ENCODE results near the gene ADAMTS2. TPM values are rescaled to one million over a fixed set of nuclear protein-coding genes. Genes with fewer than 3 reads are reported as not detected.

The ADAMTS2 gene
- total and polyA plus RNA-seq, 5 donors from 2014 or later, result 0.03 TPM; not detected in 4

GRCh38 chr5:179176571-179177230 is 168.6 kb downstream of the ADAMTS2 start:
- H3K36me3 Mint-ChIP-seq, result no peaks in the 10 kb centered on the region
- H3K4me3 Mint-ChIP-seq, result no peak overlapping the region

GRCh38 chr5:179176166-179176565 is 169.1 kb downstream of the ADAMTS2 start:
- ATAC-seq (ENCODE audit: low read depth in 2 of 2) (no peak), DNase-seq (no peak)
- Mint-ChIP-seq H3K36me3 (no peaks in the 10 kb centered on the region), H3K4me1 (no peaks in the 10 kb centered on the region), H3K4me3 (no peak overlapping the region), H3K27ac (no peak overlapping the region), H3K9me3 (peaks cover 0 to 4% (median 0%) of the 10 kb centered on the region in 7 donors), H3K27me3 (peaks cover 5% of the 10 kb centered on the region)
- Histone ChIP-seq H3K4me1 (ENCODE audit: control insufficient read depth, insufficient read depth, low read length, poor library complexity, severe bottlenecking) (no peaks in the 10 kb centered on the region), H3K27ac (ENCODE audit: insufficient read depth, low read length, poor library complexity, severe bottlenecking) (no peak overlapping the region), H3K36me3 (ENCODE audit: control insufficient read depth, insufficient read depth, low read length) (no peaks in the 10 kb centered on the region), H3K9me3 (ENCODE audit: control insufficient read depth in 2 of 2, low read length in 2 of 2) (no peaks in the 10 kb centered on the region), H3K27me3 (ENCODE audit: control insufficient read depth, insufficient read depth, low read length) (no peaks in the 10 kb centered on the region), H3K4me3 (ENCODE audit: low read depth, low read length) (no peak overlapping the region)

More at GRCh38 chr5:179176571-179177230, 168.6 kb downstream of the ADAMTS2 start:
- peaks cover 0 to 4% (median 0%) of the 10 kb centered on the region in 7 donors for H3K9me3 Mint-ChIP-seq
- H3K27ac Mint-ChIP-seq, result no peak overlapping the region
- H3K9me3 ChIP-seq (ENCODE audit: control insufficient read depth in 2 of 2, low read length in 2 of 2), result no peaks in the 10 kb centered on the region
- no peaks in the 10 kb centered on the region for H3K36me3 ChIP-seq (ENCODE audit: control insufficient read depth, insufficient read depth, low read length)
- H3K27me3 Mint-ChIP-seq, result peaks cover 5% of the 10 kb centered on the region
- H3K27ac ChIP-seq (ENCODE audit: insufficient read depth, low read length, poor library complexity, severe bottlenecking), result no peak overlapping the region
- no peak for DNase-seq
- no peaks in the 10 kb centered on the region for H3K4me1 ChIP-seq (ENCODE audit: control insufficient read depth, insufficient read depth, low read length, poor library complexity, severe bottlenecking)
- H3K27me3 ChIP-seq (ENCODE audit: control insufficient read depth, insufficient read depth, low read length), result no peaks in the 10 kb centered on the region
- H3K4me1 Mint-ChIP-seq, result no peaks in the 10 kb centered on the region
- no peak overlapping the region for H3K4me3 ChIP-seq (ENCODE audit: low read depth, low read length)
- no peak for ATAC-seq (ENCODE audit: low read depth in 2 of 2)

- Mint-ChIP-seq H3K36me3 (no peaks in the 10 kb centered on the region), H3K4me3 (no peak overlapping the region), H3K27me3 (peaks cover 5% of the 10 kb centered on the region), H3K27ac (no peak overlapping the region), H3K9me3 (peaks cover 0 to 5% (median 0%) of the 10 kb centered on the region in 7 donors), H3K4me1 (peaks cover 0 to 3% (median 0%) of the 10 kb centered on the region in 4 donors)
- no peak overlapping the region for H3K4me3 ChIP-seq (ENCODE audit: low read depth, low read length)
- no peak overlapping the region for H3K27ac ChIP-seq (ENCODE audit: insufficient read depth, low read length, poor library complexity, severe bottlenecking)
- no peaks in the 10 kb centered on the region for H3K27me3 ChIP-seq (ENCODE audit: control insufficient read depth, insufficient read depth, low read length)
- DNase-seq (no peak), ATAC-seq (ENCODE audit: low read depth in 2 of 2) (no peak)
- no peaks in the 10 kb centered on the region for H3K36me3 ChIP-seq (ENCODE audit: control insufficient read depth, insufficient read depth, low read length)
- peaks cover 0 to 6% of the 10 kb centered on the region in 2 experiments for H3K9me3 ChIP-seq (ENCODE audit: control insufficient read depth in 2 of 2, low read length in 2 of 2)
- peaks cover 6% of the 10 kb centered on the region for H3K4me1 ChIP-seq (ENCODE audit: control insufficient read depth, insufficient read depth, low read length, poor library complexity, severe bottlenecking)
Observed at GRCh38 chr5:179171816-179172745, 173.2 kb downstream of the ADAMTS2 start.

- no peak overlapping the region for H3K4me3 Mint-ChIP-seq
- peaks cover 9% of the 10 kb centered on the region for H3K4me1 ChIP-seq (ENCODE audit: control insufficient read depth, insufficient read depth, low read length, poor library complexity, severe bottlenecking)
- H3K4me1 Mint-ChIP-seq, result peaks cover 0 to 3% (median 0%) of the 10 kb centered on the region in 4 donors
- no peaks in the 10 kb centered on the region for H3K36me3 Mint-ChIP-seq
- H3K27me3 ChIP-seq (ENCODE audit: control insufficient read depth, insufficient read depth, low read length), result no peaks in the 10 kb centered on the region
- H3K9me3 ChIP-seq (ENCODE audit: control insufficient read depth in 2 of 2, low read length in 2 of 2), result peaks cover 0 to 6% of the 10 kb centered on the region in 2 experiments
- H3K27ac ChIP-seq (ENCODE audit: insufficient read depth, low read length, poor library complexity, severe bottlenecking), result no peak overlapping the region
- H3K27ac Mint-ChIP-seq, result peak overlapping the region in 1 of 3 donors; percentile 76
- ATAC-seq (ENCODE audit: low read depth in 2 of 2), result no peak
- peaks cover 0 to 5% (median 0%) of the 10 kb centered on the region in 7 donors for H3K9me3 Mint-ChIP-seq
- no peak overlapping the region for H3K4me3 ChIP-seq (ENCODE audit: low read depth, low read length)
- no peak for DNase-seq
- H3K27me3 Mint-ChIP-seq, result peaks cover 1% of the 10 kb centered on the region
- no peaks in the 10 kb centered on the region for H3K36me3 ChIP-seq (ENCODE audit: control insufficient read depth, insufficient read depth, low read length)
Observed at GRCh38 chr5:179171251-179171815, 173.9 kb downstream of the ADAMTS2 start.

- H3K36me3 ChIP-seq (ENCODE audit: control insufficient read depth, insufficient read depth, low read length), result no peaks in the 10 kb centered on the region
- Mint-ChIP-seq H3K36me3 (no peaks in the 10 kb centered on the region), H3K4me3 (no peak overlapping the region), H3K9me3 (peaks cover 0 to 5% (median 0%) of the 10 kb centered on the region in 7 donors), H3K27ac (no peak overlapping the region), H3K4me1 (peaks cover 0 to 3% (median 0%) of the 10 kb centered on the region in 4 donors), H3K27me3 (no peaks in the 10 kb centered on the region)
- DNase-seq, result no peak
- no peak overlapping the region for H3K27ac ChIP-seq (ENCODE audit: insufficient read depth, low read length, poor library complexity, severe bottlenecking)
- ATAC-seq (ENCODE audit: low read depth in 2 of 2), result no peak
- peaks cover 9% of the 10 kb centered on the region for H3K4me1 ChIP-seq (ENCODE audit: control insufficient read depth, insufficient read depth, low read length, poor library complexity, severe bottlenecking)
- no peak overlapping the region for H3K4me3 ChIP-seq (ENCODE audit: low read depth, low read length)
- no peaks in the 10 kb centered on the region for H3K27me3 ChIP-seq (ENCODE audit: control insufficient read depth, insufficient read depth, low read length)
- H3K9me3 ChIP-seq (ENCODE audit: control insufficient read depth in 2 of 2, low read length in 2 of 2), result peaks cover 0 to 6% of the 10 kb centered on the region in 2 experiments
Observed at GRCh38 chr5:179170606-179171005, 174.7 kb downstream of the ADAMTS2 start.

- no peak for DNase-seq
- Histone ChIP-seq H3K9me3 (ENCODE audit: control insufficient read depth in 2 of 2, low read length in 2 of 2) (peaks cover 0 to 6% of the 10 kb centered on the region in 2 experiments), H3K27ac (ENCODE audit: insufficient read depth, low read length, poor library complexity, severe bottlenecking) (no peak overlapping the region), H3K36me3 (ENCODE audit: control insufficient read depth, insufficient read depth, low read length) (no peaks in the 10 kb centered on the region), H3K4me1 (ENCODE audit: control insufficient read depth, insufficient read depth, low read length, poor library complexity, severe bottlenecking) (peaks cover 9% of the 10 kb centered on the region), H3K4me3 (ENCODE audit: low read depth, low read length) (no peak overlapping the region), H3K27me3 (ENCODE audit: control insufficient read depth, insufficient read depth, low read length) (no peaks in the 10 kb centered on the region)
- Mint-ChIP-seq H3K27ac (no peak overlapping the region), H3K4me1 (peaks cover 0 to 3% (median 0%) of the 10 kb centered on the region in 4 donors), H3K4me3 (no peak overlapping the region), H3K36me3 (no peaks in the 10 kb centered on the region), H3K9me3 (peaks cover 0 to 5% (median 0%) of the 10 kb centered on the region in 7 donors), H3K27me3 (no peaks in the 10 kb centered on the region)
- ATAC-seq (ENCODE audit: low read depth in 2 of 2), result no peak
Observed at GRCh38 chr5:179169836-179170235, 175.4 kb downstream of the ADAMTS2 start.

GRCh38 chr5:179168664-179169063 is 176.6 kb downstream of the ADAMTS2 start:
- Mint-ChIP-seq H3K9me3 (peaks cover 0 to 5% (median 0%) of the 10 kb centered on the region in 7 donors), H3K4me1 (peaks cover 0 to 3% (median 0%) of the 10 kb centered on the region in 4 donors), H3K36me3 (no peaks in the 10 kb centered on the region), H3K27ac (no peak overlapping the region), H3K27me3 (no peaks in the 10 kb centered on the region), H3K4me3 (no peak overlapping the region)
- H3K9me3 ChIP-seq (ENCODE audit: control insufficient read depth in 2 of 2, low read length in 2 of 2), result peaks cover 0 to 6% of the 10 kb centered on the region in 2 experiments
- H3K4me3 ChIP-seq (ENCODE audit: low read depth, low read length), result no peak overlapping the region
- ATAC-seq (ENCODE audit: low read depth in 2 of 2) (no peak), DNase-seq (no peak)
- H3K36me3 ChIP-seq (ENCODE audit: control insufficient read depth, insufficient read depth, low read length), result no peaks in the 10 kb centered on the region
- no peaks in the 10 kb centered on the region for H3K27me3 ChIP-seq (ENCODE audit: control insufficient read depth, insufficient read depth, low read length)
- H3K4me1 ChIP-seq (ENCODE audit: control insufficient read depth, insufficient read depth, low read length, poor library complexity, severe bottlenecking), result peaks cover 9% of the 10 kb centered on the region
- no peak overlapping the region for H3K27ac ChIP-seq (ENCODE audit: insufficient read depth, low read length, poor library complexity, severe bottlenecking)

Measured in CD4-positive, CD25-positive, alpha-beta regulatory T cell (primary cell).